HepG2 (cell line): ENCODE measurements around the gene KLF9. TPM values are rescaled to one million over a fixed set of nuclear protein-coding genes. Genes with fewer than 3 reads are reported as not detected.

Source experiments
- ZFP91 ChIP-seq: sonication (generic); formaldehyde crosslinking; IDR thresholded peaks from 2 replicates; pipeline ENCODE4 v1.9.0; 2022; ENCODE audit warnings: missing genetic modification reagents, mild to moderate bottlenecking, borderline replicate concordance
- ZNF274 ChIP-seq: sonication (generic); formaldehyde crosslinking; IDR thresholded peaks from 2 replicates; pipeline ENCODE4 v1.5.1; 2020; ENCODE audit warnings: mild to moderate bottlenecking, missing genetic modification reagents
- ZNF318 ChIP-seq: sonication (generic); formaldehyde crosslinking; IDR thresholded peaks from 2 replicates; pipeline ENCODE4 v1.4.0; 2020; ENCODE audit warnings: mild to moderate bottlenecking, missing genetic modification reagents
- ZNF33B ChIP-seq: sonication (generic); formaldehyde crosslinking; IDR thresholded peaks from 2 replicates; pipeline ENCODE4 v1.5.1; 2020; ENCODE audit warnings: mild to moderate bottlenecking, missing genetic modification reagents
- polyA plus RNA-seq, 8 experiments: library from polyadenylated mRNA; depleted of rRNA in 3 of 8; stranded (reverse) in 7 of 8; unstranded in 1 of 8; fragments of >200 nt; fragmentation: Illumina TruSeq in 4 of 8; extraction: Trizol in 4 of 8; gene quantifications; 2 replicates each; pipeline versions ENCODE4 v1.2.1 to v1.2.3, GENCODE V29; 2011 to 2016; ENCODE audit warnings: low read depth in 4 of 8, missing spikeins in 1 of 8, mixed read lengths in 1 of 8; ENCODE audit not compliant: insufficient read depth in 1 of 8
- total RNA-seq, 5 experiments: library from RNA; depleted of rRNA; stranded (reverse); fragments of >200 nt; fragmentation: Illumina TruSeq; extraction: Trizol; gene quantifications; 2 replicates each; pipeline ENCODE4 v1.2.3, GENCODE V29; 2016; ENCODE audit warnings: low read depth in 1 of 5

Gene KLF9
- total and polyA plus RNA-seq, 2 of the 13 experiments (the other 11 are each of a cell fraction or from before 2014, with no cell fraction given), result 5.7 to 7.2 TPM

- no peak for TF ChIP-seq ZNF318 (CRISPR knock-in tag)
- no peak for TF ChIP-seq ZNF274 (CRISPR knock-in tag)
- no peak for TF ChIP-seq ZNF33B
- no peak for TF ChIP-seq ZFP91 (CRISPR knock-in tag)
Observed at GRCh38 chr9:70395652-70396051, 18.8 kb downstream of the KLF9 start (continued).
